Lower lobe of right lung (tissue), 2 donors: Measurements from ENCODE around the gene PNPLA7. TPM values are rescaled to one million over a fixed set of nuclear protein-coding genes. Genes with fewer than 3 reads are reported as not detected.

Experiments
- ATAC-seq, 2 donors: fragments of 200-7000 bp; cut with Tn5 transposase; one replicate each; pipeline ENCODE4 v1.9.1; 2020 to 2022; ENCODE audit warnings: mild to moderate bottlenecking in 2 of 2, moderate library complexity in 2 of 2
- DNase-seq: peaks from one replicate; pipeline ENCODE4 v3.0.0-alpha.2; 2020
- H3K27ac ChIP-seq: fragments of 200-600 bp; one replicate; pipeline ENCODE4 v1.8.0; 2022
- H3K27me3 ChIP-seq: fragments of 200-600 bp; one replicate; pipeline ENCODE4 v1.8.0; 2022; ENCODE audit warnings: low read depth
- H3K36me3 ChIP-seq: fragments of 200-600 bp; one replicate; pipeline ENCODE4 v1.8.0; 2022; ENCODE audit warnings: mild to moderate bottlenecking
- H3K4me1 ChIP-seq: fragments of 200-600 bp; one replicate; pipeline ENCODE4 v1.8.0; 2022
- H3K4me3 ChIP-seq: fragments of 200-600 bp; one replicate; pipeline ENCODE4 v1.8.0; 2022; ENCODE audit warnings: mild to moderate bottlenecking
- H3K9me3 ChIP-seq: fragments of 200-600 bp; one replicate; pipeline ENCODE4 v1.8.0; 2022
- CTCF ChIP-seq: fragments of 200-600 bp; IDR thresholded peaks from one replicate; pipeline ENCODE4 v1.8.0; 2022; ENCODE audit warnings: antibody characterized with exemption, mild to moderate bottlenecking
- intact Hi-C: fragments of 100-400 bp; cut with DNase I; formaldehyde crosslinking; loops from one replicate; pipeline ENCODE4 v1.11.0; 2022
- total RNA-seq: library from RNA; stranded (reverse); fragmentation: NEBNext Ultra II Directional; extraction: Animal tissue kit (Norgen Biotek cat#: 25700); gene quantifications from one replicate; pipeline ENCODE4 v1.2.1, GENCODE V29; 2021
- donor health status: DM: no; HTN: yes; CAD: no; lungs with severe emphysema.

The PNPLA7 gene
- total RNA-seq, 1 donor from 2014 or later = 12.2 TPM

- Histone ChIP-seq H3K27me3 (peaks cover 19% of the 10 kb centered on the region), H3K4me3 (no peak overlapping the region), H3K9me3 (no peaks in the 10 kb centered on the region), H3K4me1 (peaks cover 10% of the 10 kb centered on the region), H3K27ac (no peak overlapping the region), H3K36me3 (no peaks in the 10 kb centered on the region)
- ATAC-seq (no peak), DNase-seq (peak; percentile 33)
- intact Hi-C loops = no loop called here
- no peak for TF ChIP-seq CTCF
Observed at GRCh38 chr9:137438591-137439157, 111.5 kb downstream of the PNPLA7 start.

GRCh38 chr9:137437691-137438590 is 112.3 kb downstream of the PNPLA7 start:
- peaks cover 15% of the 10 kb centered on the region for H3K27me3 ChIP-seq
- intact Hi-C loops = no loop called here
- H3K4me1 ChIP-seq = peaks cover 10% of the 10 kb centered on the region
- peak; percentile 41 for DNase-seq
- H3K4me3 ChIP-seq = no peak overlapping the region
- H3K27ac ChIP-seq = no peak overlapping the region
- TF ChIP-seq CTCF = no peak
- no peaks in the 10 kb centered on the region for H3K9me3 ChIP-seq
- no peak for ATAC-seq
- no peaks in the 10 kb centered on the region for H3K36me3 ChIP-seq

- ATAC-seq (no peak), DNase-seq (peak; percentile 47)
- no peak for TF ChIP-seq CTCF
- no peaks in the 10 kb centered on the region for H3K9me3 ChIP-seq
- H3K36me3 ChIP-seq = no peaks in the 10 kb centered on the region
- peaks cover 6% of the 10 kb centered on the region for H3K27me3 ChIP-seq
- H3K4me1 ChIP-seq = peaks cover 10% of the 10 kb centered on the region
- H3K4me3 ChIP-seq = no peak overlapping the region
- intact Hi-C loops = no loop called here
- H3K27ac ChIP-seq = no peak overlapping the region
Observed at GRCh38 chr9:137436761-137437600, 113.2 kb downstream of the PNPLA7 start.

GRCh38 chr9:137435980-137436760 is 114.0 kb downstream of the PNPLA7 start:
- H3K27ac ChIP-seq = no peak overlapping the region
- TF ChIP-seq CTCF = no peak
- H3K4me3 ChIP-seq = no peak overlapping the region
- DNase-seq (peak; percentile 80), ATAC-seq (peak; percentile 88 to 90)
- peaks cover under 1% of the 10 kb centered on the region for H3K27me3 ChIP-seq
- no peaks in the 10 kb centered on the region for H3K36me3 ChIP-seq
- H3K4me1 ChIP-seq = peaks cover 5% of the 10 kb centered on the region
- intact Hi-C loops = no loop called here
- H3K9me3 ChIP-seq = no peaks in the 10 kb centered on the region

GRCh38 chr9:137435381-137435891 is 114.8 kb downstream of the PNPLA7 start:
- H3K4me3 ChIP-seq = no peak overlapping the region
- H3K36me3 ChIP-seq = no peaks in the 10 kb centered on the region
- DNase-seq = peak; percentile 39
- no peak for ATAC-seq
- H3K9me3 ChIP-seq = no peaks in the 10 kb centered on the region
- TF ChIP-seq CTCF = no peak
- peaks cover 5% of the 10 kb centered on the region for H3K4me1 ChIP-seq
- H3K27me3 ChIP-seq = no peaks in the 10 kb centered on the region
- no peak overlapping the region for H3K27ac ChIP-seq
- intact Hi-C loops = no loop called here
